ENCODE data around the gene MYT1. TPM values are rescaled to one million over a fixed set of nuclear protein-coding genes. Genes with fewer than 3 reads are reported as not detected.
"Not testable (repeated sequence)": the region's sequence is repeated elsewhere in the genome, so short reads cannot be mapped to it uniquely, and the experiment has no call there.

The MYT1 gene
- polyA plus RNA-seq, 1 donor from 2014 or later, result not detected

- not testable (repeated sequence) for H3K9me3 Mint-ChIP-seq, H3K27me3 Mint-ChIP-seq, H3K4me3 Mint-ChIP-seq, H3K36me3 Mint-ChIP-seq, H3K4me1 Mint-ChIP-seq, H3K27ac Mint-ChIP-seq
Observed at GRCh38 chr20:64286447-64287263, 122.4 kb downstream of the MYT1 start.

- not testable (repeated sequence) for H3K27ac Mint-ChIP-seq, H3K4me3 Mint-ChIP-seq, H3K27me3 Mint-ChIP-seq, H3K36me3 Mint-ChIP-seq, H3K4me1 Mint-ChIP-seq, H3K9me3 Mint-ChIP-seq
Observed at GRCh38 chr20:64287264-64287590, 123.0 kb downstream of the MYT1 start.

Other genes starting within 250 kb of the MYT1 start
- 67.9 TPM for gene UCKL1, start 208.0 kb upstream of the MYT1 start, polyA plus RNA-seq
- 0.30 TPM for gene ZNF512B, start 194.5 kb upstream of the MYT1 start, polyA plus RNA-seq
- 9.5 TPM for gene SAMD10, start 184.8 kb upstream of the MYT1 start, polyA plus RNA-seq
- 106 TPM for gene PRPF6, start 183.3 kb upstream of the MYT1 start, polyA plus RNA-seq
- gene C20orf204, start 128.3 kb upstream of the MYT1 start, polyA plus RNA-seq, result not detected
- gene SOX18, start 114.8 kb upstream of the MYT1 start, polyA plus RNA-seq, result not detected
- 41.3 TPM for gene TCEA2, start 101.3 kb upstream of the MYT1 start, polyA plus RNA-seq
- 202 TPM for gene RGS19, start 84.9 kb upstream of the MYT1 start, polyA plus RNA-seq
- 3.7 TPM for gene OPRL1, start 84.4 kb upstream of the MYT1 start, polyA plus RNA-seq
- 0.83 TPM for gene LKAAEAR1, start 80.1 kb upstream of the MYT1 start, polyA plus RNA-seq
- gene NPBWR2, start 56.9 kb upstream of the MYT1 start, polyA plus RNA-seq, result not detected
- gene PCMTD2, start 91.3 kb downstream of the MYT1 start, polyA plus RNA-seq, result 35.7 TPM

Measured in IgD-negative memory B cell (primary cell).